Bronchial smooth muscle cell (primary cell): ENCODE data around the gene BATF3. TPM values are rescaled to one million over a fixed set of nuclear protein-coding genes. Genes with fewer than 3 reads are reported as not detected.

ENCODE experiments used
- total RNA-seq: library from RNA; depleted of rRNA; stranded (reverse); fragments of >200 nt; gene quantifications from 2 replicates; pipeline ENCODE4 v1.2.1, GENCODE V29; 2014

Gene BATF3, protein sequence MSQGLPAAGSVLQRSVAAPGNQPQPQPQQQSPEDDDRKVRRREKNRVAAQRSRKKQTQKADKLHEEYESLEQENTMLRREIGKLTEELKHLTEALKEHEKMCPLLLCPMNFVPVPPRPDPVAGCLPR
- total RNA-seq, result 0.26 and 0.47 TPM in 2 replicates

DNA sequence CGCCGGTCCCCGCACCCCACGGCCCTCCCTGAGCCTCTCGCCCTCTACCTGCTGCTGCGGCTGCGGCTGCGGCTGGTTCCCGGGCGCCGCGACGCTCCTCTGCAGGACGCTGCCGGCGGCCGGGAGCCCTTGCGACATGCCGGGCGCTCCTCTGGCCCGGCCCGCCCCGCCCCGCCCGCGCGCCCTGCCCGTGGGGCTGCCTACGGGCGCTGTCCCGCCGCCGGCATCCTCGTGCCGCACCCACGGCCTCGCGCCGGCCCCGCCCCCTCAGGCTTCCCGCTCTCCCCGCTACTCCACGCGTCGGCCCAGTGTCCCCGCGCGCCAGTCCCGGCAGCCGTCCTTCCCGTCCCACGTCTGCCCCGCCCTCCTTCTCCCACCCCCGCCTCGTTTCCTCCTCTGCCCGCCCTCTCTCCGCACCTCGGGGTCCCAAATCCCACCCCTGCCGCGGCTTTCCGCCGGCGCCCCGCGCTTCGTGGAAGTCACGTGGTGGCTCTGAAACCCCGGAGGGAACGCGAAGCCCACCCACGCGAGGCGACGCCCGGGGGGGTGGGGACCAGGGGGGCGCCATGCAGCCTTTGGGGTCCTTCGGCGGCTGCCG, at the start of gene BATF3:
Gene BATF3 (minus strand): TSS at position 216 of the 598 bp plus-strand sequence. CDS start 78 bp downstream, at position 138.

Other genes starting within 250 kb of the BATF3 start
- 4.4 and 5.2 TPM in 2 replicates for gene ATF3, start 91.1 kb downstream of the BATF3 start, total RNA-seq
- 20.7 and 22.1 TPM in 2 replicates for gene NSL1, start 91.9 kb upstream of the BATF3 start, total RNA-seq
- 15.4 and 19.7 TPM in 2 replicates for gene TATDN3, start 92.1 kb upstream of the BATF3 start, total RNA-seq
- not detected in 2 replicates for gene SPATA45, start 147.8 kb upstream of the BATF3 start, total RNA-seq
- 5.4 and 6.1 TPM in 2 replicates for gene FLVCR1, start 158.4 kb upstream of the BATF3 start, total RNA-seq